OCI-LY7 (cell line): Measurements from ENCODE around the gene GPR27. TPM values are rescaled to one million over a fixed set of nuclear protein-coding genes. Genes with fewer than 3 reads are reported as not detected.

Experiments
- BruUV-seq: library from RNA; stranded (reverse); fragments of 400-500 nt; replicated peaks from 2 replicates; lab custom pipeline; 2021; lab: Mats Ljungman, UMichigan
- CTCF ChIA-PET: fragments of 300-600 bp; sonication (Branson Sonifier 250); formaldehyde crosslinking; loops from one replicate; lab custom pipeline; 2022; ENCODE audit warnings: antibody characterized with exemption; ENCODE audit not compliant: unreplicated experiment; lab: Charles Lee
- POLR2A ChIA-PET: fragments of 300-600 bp; sonication (Branson Sonifier 250); formaldehyde crosslinking; loops from one replicate; lab custom pipeline; 2022; ENCODE audit warnings: antibody characterized with exemption; lab: Charles Lee
- DNase-seq: peaks from one replicate; pipeline ENCODE4 v3.0.0-alpha.2; 2015; ENCODE audit warnings: low spot score
- H2AFZ ChIP-seq: fragments of 200-600 bp; sonication (generic), shearing (Covaris generic); 2 replicates; pipeline ENCODE4 v1.6.1; 2014; ENCODE audit warnings: mild to moderate bottlenecking, antibody characterized with exemption, low read length, moderate library complexity
- H3K27ac ChIP-seq: fragments of 200-600 bp; sonication (generic); 2 replicates; pipeline ENCODE4 v1.5.1; 2014; ENCODE audit warnings: mixed run types, low read depth, mild to moderate bottlenecking, moderate library complexity, low read length, inconsistent platforms; ENCODE audit not compliant: poor library complexity, severe bottlenecking
- H3K36me3 ChIP-seq: fragments of 200-600 bp; sonication (generic); 2 replicates; pipeline ENCODE4 v1.6.1; 2014; ENCODE audit warnings: mild to moderate bottlenecking, antibody characterized with exemption, low read length, moderate library complexity, mixed read lengths; ENCODE audit not compliant: insufficient read depth
- H3K4me1 ChIP-seq: fragments of 200-600 bp; sonication (generic); 2 replicates; pipeline ENCODE4 v1.5.1; 2014; ENCODE audit warnings: mild to moderate bottlenecking, low read length; ENCODE audit not compliant: insufficient read depth, poor library complexity, severe bottlenecking
- H3K4me2 ChIP-seq: fragments of 200-600 bp; sonication (generic); 2 replicates; pipeline ENCODE4 v1.6.1; 2014; ENCODE audit warnings: mild to moderate bottlenecking, low read length
- H3K4me3 ChIP-seq: fragments of 200-600 bp; sonication (generic); 2 replicates; pipeline ENCODE4 v1.5.1; 2014; ENCODE audit warnings: mild to moderate bottlenecking, low read depth, low read length; ENCODE audit not compliant: poor library complexity, severe bottlenecking
- H3K79me2 ChIP-seq: fragments of 200-600 bp; sonication (generic); 2 replicates; pipeline ENCODE4 v1.6.1; 2016; ENCODE audit warnings: low read depth, mild to moderate bottlenecking, low read length, moderate library complexity, mixed read lengths; ENCODE audit not compliant: insufficient read depth
- H3K9me2 ChIP-seq: fragments of 200-600 bp; sonication (generic); 2 replicates; pipeline ENCODE4 v1.6.1; 2016; ENCODE audit warnings: mild to moderate bottlenecking, low read length, mixed read lengths; ENCODE audit not compliant: insufficient read depth
- H3K9me3 ChIP-seq: fragments of 200-600 bp; sonication (generic); 2 replicates; pipeline ENCODE4 v1.6.1; 2014; ENCODE audit warnings: mild to moderate bottlenecking, mixed run types, low read length, mixed read lengths
- H4K20me1 ChIP-seq: fragments of 200-600 bp; sonication (generic); 2 replicates; pipeline ENCODE4 v1.6.1; 2014; ENCODE audit warnings: mild to moderate bottlenecking, antibody characterized with exemption, low read length, moderate library complexity, mixed read lengths; ENCODE audit not compliant: insufficient read depth
- CTCF ChIP-seq: fragments of 200-600 bp; sonication (generic); conservative IDR thresholded peaks from 2 replicates; pipeline ENCODE4 v1.5.1; 2014; ENCODE audit warnings: mild to moderate bottlenecking, antibody characterized with exemption, low read length, moderate library complexity, mixed read lengths
- EZH2phosphoT487 ChIP-seq: fragments of 200-600 bp; sonication (generic); IDR thresholded peaks from 2 replicates; pipeline ENCODE4 v1.6.1; 2018; ENCODE audit warnings: low read depth, borderline replicate concordance, mild to moderate bottlenecking, mixed run types, antibody characterized with exemption, low read length, moderate library complexity, mixed read lengths
- intact Hi-C: fragments of 100-400 bp; cut with micrococcal nuclease; formaldehyde crosslinking; loops from one replicate; pipeline ENCODE4 v1.10.0; 2022; ENCODE audit not compliant: unreplicated experiment
- total RNA-seq, 2 experiments: library from RNA; depleted of rRNA in 1 of 2; stranded (reverse); fragments of >200 nt in 1 of 2; shearing (Covaris generic) in 1 of 2; gene quantifications; 2 replicates each; pipeline ENCODE4 v1.2.3, GENCODE V29; 2014 to 2022

The GPR27 gene
- total RNA-seq, 2 experiments from 2014 or later: not detected

- no peak for DNase-seq
- Histone ChIP-seq H3K4me2 (no peak overlapping the region), H4K20me1 (no peaks in the 10 kb centered on the region), H3K27ac (no peak overlapping the region), H3K4me3 (no peak overlapping the region), H3K9me3 (no peaks in the 10 kb centered on the region), H3K9me2 (no peaks in the 10 kb centered on the region), H3K36me3 (no peaks in the 10 kb centered on the region), H2AFZ (no peak overlapping the region), H3K79me2 (no peaks in the 10 kb centered on the region), H3K4me1 (no peaks in the 10 kb centered on the region)
- BruUV-seq: no TSS peak
- TF ChIP-seq CTCF: no peak
- no peak for TF ChIP-seq EZH2phosphoT487
- POLR2A ChIA-PET: no interaction called here
- CTCF ChIA-PET: no interaction called here
- intact Hi-C loops: no loop called here
Measured at GRCh38 chr3:71705681-71706080, 48.0 kb upstream of the GPR27 start.

- Histone ChIP-seq H3K36me3 (no peaks in the 10 kb centered on the region), H3K9me3 (no peaks in the 10 kb centered on the region), H3K4me1 (no peaks in the 10 kb centered on the region), H3K4me3 (no peak overlapping the region), H2AFZ (no peak overlapping the region), H3K9me2 (no peaks in the 10 kb centered on the region), H3K4me2 (no peak overlapping the region), H3K27ac (no peak overlapping the region), H3K79me2 (no peaks in the 10 kb centered on the region), H4K20me1 (no peaks in the 10 kb centered on the region)
- intact Hi-C loops: no loop called here
- no TSS peak for BruUV-seq
- ChIA-PET POLR2A (no interaction called here), CTCF (no interaction called here)
- TF ChIP-seq CTCF: no peak
- DNase-seq: no peak
Measured at GRCh38 chr3:71707595-71707994, 46.1 kb upstream of the GPR27 start.

- no peaks in the 10 kb centered on the region for H3K79me2 ChIP-seq
- H2AFZ ChIP-seq: no peak overlapping the region
- no peaks in the 10 kb centered on the region for H3K4me1 ChIP-seq
- H3K9me2 ChIP-seq: no peaks in the 10 kb centered on the region
- intact Hi-C loops: no loop called here
- no peak overlapping the region for H3K27ac ChIP-seq
- TF ChIP-seq CTCF (no peak), EZH2phosphoT487 (no peak)
- no peaks in the 10 kb centered on the region for H3K36me3 ChIP-seq
- DNase-seq: no peak
- no peak overlapping the region for H3K4me3 ChIP-seq
- CTCF ChIA-PET: no interaction called here
- no peak overlapping the region for H3K4me2 ChIP-seq
- POLR2A ChIA-PET: no interaction called here
- no peaks in the 10 kb centered on the region for H4K20me1 ChIP-seq
- no TSS peak for BruUV-seq
- no peaks in the 10 kb centered on the region for H3K9me3 ChIP-seq
Measured at GRCh38 chr3:71708476-71709105, 45.1 kb upstream of the GPR27 start.
